ENCODE measurements around the gene EXOSC5.

GRCh38 chr19:41413947-41414346 is 16.8 kb upstream of the EXOSC5 start:
- TF ChIP-seq SP1 (IDR thresholded peaks at IDR 0.05) (no peak), FOXM1 (IDR thresholded peaks at IDR 0.05; ENCODE audit: borderline replicate concordance) (no peak), ZNF384 (IDR thresholded peaks at IDR 0.05) (no peak), PKNOX1 (IDR thresholded peaks at IDR 0.05) (no peak), FOXK2 (IDR thresholded peaks at IDR 0.05) (no peak), NFRKB (IDR thresholded peaks at IDR 0.05) (no peak), CTBP1 (IDR thresholded peaks at IDR 0.05; ENCODE audit: borderline replicate concordance) (no peak), FOXA1 (IDR thresholded peaks at IDR 0.05) (no peak), LEF1 (IDR thresholded peaks at IDR 0.05; ENCODE audit: borderline replicate concordance) (no peak), BHLHE40 (IDR thresholded peaks at IDR 0.05; ENCODE audit: borderline replicate concordance) (no peak), HDGF (IDR thresholded peaks at IDR 0.05; ENCODE audit: borderline replicate concordance) (no peak), ELF4 (IDR thresholded peaks at IDR 0.05) (no peak), SUZ12 (IDR thresholded peaks at IDR 0.05) (no peak)

All from HEK293T (cell line).